CD14-positive monocyte (primary cell): ENCODE results near the gene NUS1. TPM values are rescaled to one million over a fixed set of nuclear protein-coding genes. Genes with fewer than 3 reads are reported as not detected.
A peak's percentile ranks its signal among the peaks of the same experiment; 100 is the strongest.
"Not testable (repeated sequence)": the region's sequence is repeated elsewhere in the genome, so short reads cannot be mapped to it uniquely, and the experiment has no call there.

ENCODE experiments used
- DNase-seq, 3 donors: peaks; one replicate each; pipeline ENCODE4 v3.0.0-alpha.2; 2011 to 2022
- H2AFZ ChIP-seq: 2 replicates; pipeline ENCODE4 v1.6.0; 2012; ENCODE audit warnings: mild to moderate bottlenecking, low read depth, low read length, inconsistent platforms; ENCODE audit not compliant: insufficient read depth, poor library complexity, severe bottlenecking
- H3K27ac ChIP-seq, 2 donors: 1 replicate in 1 of 2; 2 replicates in 1 of 2; pipeline ENCODE4 v1.5.1; 2012 to 2013; ENCODE audit warnings: low read length in 2 of 2, control low read depth in 1 of 2, inconsistent platforms in 1 of 2, low read depth in 1 of 2, mild to moderate bottlenecking in 1 of 2
- H3K27me3 ChIP-seq, 2 donors: one replicate each; pipeline versions ENCODE4 v1.6.0 to v1.6.1; 2011 to 2013; ENCODE audit warnings: low read length in 2 of 2; ENCODE audit not compliant: control insufficient read depth in 2 of 2, insufficient read depth in 2 of 2
- H3K36me3 ChIP-seq, 2 donors: replicated peaks in 1 of 2; 1 replicate in 1 of 2; 2 replicates in 1 of 2; pipeline versions ENCODE4 v1.5.1 to v1.6.1; 2012 to 2013; ENCODE audit warnings: low read length in 2 of 2, control low read depth in 1 of 2, inconsistent platforms in 1 of 2, mild to moderate bottlenecking in 1 of 2; ENCODE audit not compliant: insufficient read depth in 2 of 2, control insufficient read depth in 1 of 2
- H3K4me1 ChIP-seq, 2 donors: 1 replicate in 1 of 2; 2 replicates in 1 of 2; pipeline versions ENCODE4 v1.5.1 to v1.6.1; 2012 to 2013; ENCODE audit warnings: low read length in 2 of 2, control low read depth in 1 of 2, inconsistent platforms in 1 of 2, mild to moderate bottlenecking in 1 of 2, moderate library complexity in 1 of 2; ENCODE audit not compliant: insufficient read depth in 2 of 2, control insufficient read depth in 1 of 2
- H3K4me2 ChIP-seq: replicated peaks from 2 replicates; pipeline ENCODE3; 2012; ENCODE audit warnings: low read length, moderate library complexity, mild to moderate bottlenecking; ENCODE audit not compliant: poor library complexity, severe bottlenecking; ENCODE audit errors: extremely low read depth
- H3K4me3 ChIP-seq, 3 experiments: fragments of 200-600 bp in 1 of 3; sonication (generic) in 1 of 3; replicated peaks in 1 of 3; 1 replicate in 2 of 3; 2 replicates in 1 of 3; pipeline ENCODE4 v1.5.1; 2011 to 2013; ENCODE audit warnings: low read length in 3 of 3, mild to moderate bottlenecking in 3 of 3, control low read depth in 2 of 3, low read depth in 2 of 3, inconsistent platforms in 1 of 3, moderate library complexity in 1 of 3
- H3K79me2 ChIP-seq: 2 replicates; pipeline ENCODE4 v1.6.0; 2012; ENCODE audit warnings: mild to moderate bottlenecking, control low read depth, inconsistent platforms, low read length, moderate library complexity; ENCODE audit not compliant: insufficient read depth
- H3K9ac ChIP-seq: 2 replicates; pipeline ENCODE4 v1.6.0; 2017; ENCODE audit warnings: low read length, mild to moderate bottlenecking; ENCODE audit not compliant: insufficient read depth, poor library complexity, severe bottlenecking
- H3K9me3 ChIP-seq, 2 donors: replicated peaks in 1 of 2; 1 replicate in 1 of 2; 2 replicates in 1 of 2; pipeline versions ENCODE4 v1.5.1 to v1.6.1; 2012 to 2013; ENCODE audit warnings: low read length in 2 of 2, control low read depth in 1 of 2; ENCODE audit not compliant: control insufficient read depth in 1 of 2, insufficient read depth in 1 of 2
- H4K20me1 ChIP-seq: 2 replicates; pipeline ENCODE4 v1.6.0; 2012; ENCODE audit warnings: mild to moderate bottlenecking, low read length, control low read depth, moderate library complexity; ENCODE audit not compliant: insufficient read depth
- H3K27ac Mint-ChIP-seq, 7 donors: one replicate each; pipeline ENCODE4 v1.8.0; 2020; ENCODE audit warnings: mild to moderate bottlenecking in 7 of 7, mixed read lengths in 7 of 7, moderate library complexity in 6 of 7, inconsistent platforms in 2 of 7
- H3K27me3 Mint-ChIP-seq, 3 donors: one replicate each; pipeline ENCODE4 v1.8.0; 2021 to 2022; ENCODE audit warnings: low read depth in 3 of 3, mild to moderate bottlenecking in 3 of 3, mixed read lengths in 3 of 3, moderate library complexity in 3 of 3, inconsistent platforms in 1 of 3
- H3K36me3 Mint-ChIP-seq, 2 donors: one replicate each; pipeline ENCODE4 v1.8.0; 2020; ENCODE audit warnings: mixed read lengths in 2 of 2, inconsistent platforms in 1 of 2, mild to moderate bottlenecking in 1 of 2
- H3K4me1 Mint-ChIP-seq: one replicate; pipeline ENCODE4 v1.8.0; 2020; ENCODE audit warnings: mild to moderate bottlenecking, mixed read lengths
- H3K4me3 Mint-ChIP-seq, 2 donors: one replicate each; pipeline ENCODE4 v1.8.0; 2020; ENCODE audit warnings: mild to moderate bottlenecking in 2 of 2, mixed read lengths in 2 of 2, moderate library complexity in 1 of 2
- H3K9me3 Mint-ChIP-seq, 7 donors: one replicate each; pipeline ENCODE4 v1.8.0; 2020 to 2022; ENCODE audit warnings: mixed read lengths in 7 of 7, mild to moderate bottlenecking in 6 of 7, moderate library complexity in 6 of 7, inconsistent platforms in 2 of 7
- CTCF ChIP-seq: fragments of 200-600 bp; IDR thresholded peaks from one replicate; pipeline ENCODE4 v1.8.0; 2022; ENCODE audit warnings: antibody characterized with exemption, mild to moderate bottlenecking
- WGBS: methylation state at CpG from one replicate; pipeline ENCODE4 v1.1.5; 2013; ENCODE audit warnings: missing lambda C conversion rate; ENCODE audit not compliant: insufficient coverage; 5-methylcytosine and 5-hydroxymethylcytosine counted together
- intact Hi-C, 2 donors: fragments of 100-400 bp; cut with micrococcal nuclease; formaldehyde crosslinking; loops; one replicate each; pipeline versions ENCODE4 v1.15.0 to v1.15.1; 2023
- polyA plus RNA-seq, 3 donors: library from polyadenylated mRNA; depleted of rRNA in 1 of 3; unstranded in 2 of 3; stranded (reverse) in 1 of 3; fragments of 300-500 nt in 2 of 3; fragments of >200 nt in 1 of 3; fragmentation: Illumina TruSeq in 2 of 3; gene quantifications; 1 replicate in 2 of 3; 2 replicates in 1 of 3; pipeline ENCODE4 v1.2.3, GENCODE V29; 2012 to 2021

Gene NUS1
- polyA plus RNA-seq, 3 donors, result 8.7 to 16.8 (median 15.6) TPM

- peaks cover 15% of the 10 kb centered on the region for H4K20me1 ChIP-seq
- Mint-ChIP-seq H3K27ac (peak overlapping the region in 1 of 7 donors; percentile 84), H3K4me1 (peaks cover 39% of the 10 kb centered on the region), H3K9me3 (no peaks in the 10 kb centered on the region), H3K27me3 (peaks cover 0 to 6% (median 0%) of the 10 kb centered on the region in 3 donors), H3K4me3 (no peak overlapping the region), H3K36me3 (peaks cover 6% of the 10 kb centered on the region in 2 donors)
- H3K36me3 ChIP-seq, result no peaks in the 10 kb centered on the region
- H3K9me3 ChIP-seq, result no peaks in the 10 kb centered on the region
- peaks cover 38 to 44% of the 10 kb centered on the region in 2 donors for H3K4me1 ChIP-seq
- peak overlapping the region in 1 of 2 donors; percentile 67 for H3K27ac ChIP-seq
- H3K4me2 ChIP-seq, result peak overlapping the region; percentile 66
- TF ChIP-seq CTCF, result no peak
- H3K4me3 ChIP-seq, result peak overlapping the region in 2 of 3 experiments; percentile 74 to 80
- H3K79me2 ChIP-seq, result peaks cover 45% of the 10 kb centered on the region
- peak overlapping the region; percentile 78 for H2AFZ ChIP-seq
- WGBS, result 100% methylated on average over 2 of the region's 10 CpGs
- H3K9ac ChIP-seq, result peak overlapping the region; percentile 76
- intact Hi-C loops, result loop anchor here in 1 of 2 donors (5.0 kb wide), 1 partner anchor 72 kb away; the partner anchor contains the start of gene GOPC
- H3K27me3 ChIP-seq, result no peaks in the 10 kb centered on the region
- no peak for DNase-seq
Observed at GRCh38 chr6:117674503-117674902, 766 bp upstream of the NUS1 start.

GRCh38 chr6:117675658-117676301 lies 511 bp downstream of the NUS1 start:
- peak overlapping the region; percentile 76 for H3K9ac ChIP-seq
- Mint-ChIP-seq H3K36me3 (peaks cover 12 to 15% of the 10 kb centered on the region in 2 donors), H3K4me1 (peaks cover 51% of the 10 kb centered on the region), H3K27ac (peak overlapping the region; percentile 82 to 96 (median 90)), H3K4me3 (peak overlapping the region; percentile 88 to 92)
- H3K4me1 ChIP-seq, result peaks cover 39 to 53% of the 10 kb centered on the region in 2 donors
- peak overlapping the region; percentile 51 to 83 for H3K27ac ChIP-seq
- H4K20me1 ChIP-seq, result peaks cover 26% of the 10 kb centered on the region
- peak in 1 of 3 donors; percentile 23 for DNase-seq
- H3K27me3 ChIP-seq, H3K9me3 Mint-ChIP-seq, H3K9me3 ChIP-seq, H3K27me3 Mint-ChIP-seq, H3K36me3 ChIP-seq: not testable (repeated sequence)
- 0% methylated on average over 6 of the region's 62 CpGs for WGBS
- H3K79me2 ChIP-seq, result peaks cover 58% of the 10 kb centered on the region
- H3K4me2 ChIP-seq, result peak overlapping the region; percentile 80
- intact Hi-C loops, result loop anchor here in 1 of 2 donors (2.0 kb wide), 1 partner anchor 73 kb away; the partner anchor contains the start of gene GOPC
- peak overlapping the region; percentile 55 to 80 (median 74) for H3K4me3 ChIP-seq
- H2AFZ ChIP-seq, result peak overlapping the region; percentile 78
